CD4-positive, alpha-beta T cell (primary cell): ENCODE results near the gene VASP. TPM values are rescaled to one million over a fixed set of nuclear protein-coding genes. Genes with fewer than 3 reads are reported as not detected.
A peak's percentile ranks its signal among the peaks of the same experiment; 100 is the strongest.

Source experiments
- ATAC-seq: fragments of 200-7000 bp; cut with Tn5 transposase; one replicate; pipeline ENCODE4 v1.10.0; 2022; ENCODE audit warnings: mild to moderate bottlenecking; ENCODE audit not compliant: poor library complexity
- CTCF ChIA-PET: fragments of 350-600 bp; sonication (Branson Sonifier 250); formaldehyde crosslinking; loops from one replicate; lab custom pipeline; 2021; ENCODE audit warnings: antibody characterized with exemption, inconsistent platforms; lab: Charles Lee
- POLR2A ChIA-PET: fragments of 350-600 bp; sonication (Branson Sonifier 250); formaldehyde crosslinking; loops from one replicate; lab custom pipeline; 2021; ENCODE audit warnings: antibody characterized with exemption, inconsistent platforms; lab: Charles Lee
- DNase-seq, 14 experiments: peaks; one replicate each; pipeline ENCODE4 v3.0.0-alpha.2; 2013 to 2020; ENCODE audit warnings: mixed read lengths in 2 of 14
- H3K27ac ChIP-seq, 2 donors: one replicate each; pipeline versions ENCODE4 v1.5.1 to v1.7.0; 2013; ENCODE audit warnings: low read length in 2 of 2, low read depth in 1 of 2, mild to moderate bottlenecking in 1 of 2
- H3K27me3 ChIP-seq, 2 experiments: 1 replicate in 1 of 2; 2 replicates in 1 of 2; pipeline versions ENCODE4 v1.6.1 to v1.7.0; 2013; ENCODE audit warnings: low read length in 2 of 2, control low read depth in 1 of 2, mild to moderate bottlenecking in 1 of 2, moderate library complexity in 1 of 2; ENCODE audit not compliant: insufficient read depth in 2 of 2, control insufficient read depth in 1 of 2
- H3K36me3 ChIP-seq: one replicate; pipeline ENCODE4 v1.6.1; 2013; ENCODE audit warnings: low read length, control low read depth; ENCODE audit not compliant: insufficient read depth
- H3K4me1 ChIP-seq: one replicate; pipeline ENCODE4 v1.6.1; 2013; ENCODE audit warnings: low read length, control low read depth; ENCODE audit not compliant: insufficient read depth
- H3K4me3 ChIP-seq: one replicate; pipeline ENCODE4 v1.5.1; 2013; ENCODE audit warnings: mild to moderate bottlenecking, low read length, moderate library complexity
- H3K9me3 ChIP-seq, 2 experiments: 1 replicate in 1 of 2; 2 replicates in 1 of 2; pipeline versions ENCODE4 v1.6.1 to v1.7.0; 2013; ENCODE audit warnings: low read length in 2 of 2, mild to moderate bottlenecking in 2 of 2, control low read depth in 1 of 2, moderate library complexity in 1 of 2; ENCODE audit not compliant: control insufficient read depth in 1 of 2, insufficient read depth in 1 of 2
- H3K27ac Mint-ChIP-seq: one replicate; pipeline ENCODE4 v1.8.0; 2020; ENCODE audit warnings: mixed read lengths
- H3K27me3 Mint-ChIP-seq: one replicate; pipeline ENCODE4 v1.8.0; 2021; ENCODE audit warnings: mixed read lengths
- H3K36me3 Mint-ChIP-seq: one replicate; pipeline ENCODE4 v1.8.0; 2021; ENCODE audit warnings: low read depth, mixed read lengths
- H3K4me1 Mint-ChIP-seq: one replicate; pipeline ENCODE4 v1.8.0; 2021; ENCODE audit warnings: low read depth, mixed read lengths
- H3K4me3 Mint-ChIP-seq: one replicate; pipeline ENCODE4 v1.8.0; 2020; ENCODE audit warnings: mild to moderate bottlenecking, mixed read lengths
- H3K9me3 Mint-ChIP-seq: one replicate; pipeline ENCODE4 v1.8.0; 2020; ENCODE audit warnings: mixed read lengths
- intact Hi-C, 2 experiments: fragments of 100-400 bp; cut with DNase I in 1 of 2; cut with micrococcal nuclease in 1 of 2; formaldehyde crosslinking; loops; one replicate each; pipeline versions ENCODE4 v1.15.1 to v1.9.0; 2023 to 2025; cut with DNase I, micrococcal nuclease
- polyA plus RNA-seq, 2 donors: library from polyadenylated mRNA; unstranded; fragments of 120-200 nt; gene quantifications; one replicate each; pipeline ENCODE4 v1.2.1, GENCODE V29; 2013
- total RNA-seq, 174 experiments: library from RNA in 2 of 174; stranded (reverse) in 2 of 174; gene quantifications; one replicate each; pipeline ENCODE4 v1.2.3 and lab custom pipeline; 2021 to 2026
- TF ChIP-seq, protein P1 (sequence below): fragments of 200-600 bp; IDR thresholded peaks from one replicate; pipeline ENCODE4 v1.8.0; 2022; ENCODE audit warnings: antibody characterized with exemption, mild to moderate bottlenecking

VASP gene
- total RNA-seq (10 to 100 TPM; 49.9 to 55.5 TPM), total RNA-seq (lab: John Stamatoyannopoulos, UW) (55.8 to 226 (median 96.0) reads per million in 172 experiments)
- 102 TPM for polyA plus RNA-seq (2013, experiment 1 of 2)
- polyA plus RNA-seq (2013, experiment 2 of 2), result 87.9 TPM

GRCh38 chr19:45506989-45507871 is at the start of gene VASP:
Gene VASP (plus strand): TSS chr19:45507479. CDS start chr19:45507772, 293 bp downstream.
- no peaks in the 10 kb centered on the region for H3K9me3 ChIP-seq
- peaks cover 50% of the 10 kb centered on the region for H3K4me1 ChIP-seq
- intact Hi-C loops, result loop anchor here (1.0 to 5.0 kb wide), 9 partner anchors 10 to 210 kb away; partner anchors contain the start of genes OPA3 (in 1 of the 2), QPCTL (in 1 of the 2), RTN2 (in 1 of the 2) and SNRPD2 (in 1 of the 2)
- no peaks in the 10 kb centered on the region for H3K27me3 Mint-ChIP-seq
- H3K36me3 ChIP-seq, result peaks cover 4% of the 10 kb centered on the region
- ChIA-PET CTCF (interaction anchor here (1.2 to 2.7 kb wide), 7 partner anchors 21 to 184 kb away, joined by 3 to 11 read pairs (median 8); partner anchors contain the start of gene SNRPD2), POLR2A (interaction anchor here (1.0 to 1.5 kb wide), 2 partner anchors 9 to 135 kb away, joined by 3 read pairs; partner anchors contain the start of gene PPM1N)
- H3K27ac Mint-ChIP-seq, result peak within 1 kb of the TSS; percentile 99
- H3K4me1 Mint-ChIP-seq, result peaks cover 53% of the 10 kb centered on the region
- H3K27me3 ChIP-seq, result no peaks in the 10 kb centered on the region
- peak within 1 kb of the TSS; percentile 94 to 95 for H3K27ac ChIP-seq
- peak; percentile 86 to 96 (median 90) for DNase-seq
- no peaks in the 10 kb centered on the region for H3K9me3 Mint-ChIP-seq
- TF ChIP-seq, protein P1, sequence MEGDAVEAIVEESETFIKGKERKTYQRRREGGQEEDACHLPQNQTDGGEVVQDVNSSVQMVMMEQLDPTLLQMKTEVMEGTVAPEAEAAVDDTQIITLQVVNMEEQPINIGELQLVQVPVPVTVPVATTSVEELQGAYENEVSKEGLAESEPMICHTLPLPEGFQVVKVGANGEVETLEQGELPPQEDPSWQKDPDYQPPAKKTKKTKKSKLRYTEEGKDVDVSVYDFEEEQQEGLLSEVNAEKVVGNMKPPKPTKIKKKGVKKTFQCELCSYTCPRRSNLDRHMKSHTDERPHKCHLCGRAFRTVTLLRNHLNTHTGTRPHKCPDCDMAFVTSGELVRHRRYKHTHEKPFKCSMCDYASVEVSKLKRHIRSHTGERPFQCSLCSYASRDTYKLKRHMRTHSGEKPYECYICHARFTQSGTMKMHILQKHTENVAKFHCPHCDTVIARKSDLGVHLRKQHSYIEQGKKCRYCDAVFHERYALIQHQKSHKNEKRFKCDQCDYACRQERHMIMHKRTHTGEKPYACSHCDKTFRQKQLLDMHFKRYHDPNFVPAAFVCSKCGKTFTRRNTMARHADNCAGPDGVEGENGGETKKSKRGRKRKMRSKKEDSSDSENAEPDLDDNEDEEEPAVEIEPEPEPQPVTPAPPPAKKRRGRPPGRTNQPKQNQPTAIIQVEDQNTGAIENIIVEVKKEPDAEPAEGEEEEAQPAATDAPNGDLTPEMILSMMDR, result no peak
- H3K4me3 Mint-ChIP-seq, result peak within 1 kb of the TSS; percentile 99
- peak; percentile 65 for ATAC-seq
- H3K36me3 Mint-ChIP-seq, result peaks cover 12% of the 10 kb centered on the region
- H3K4me3 ChIP-seq, result peak within 1 kb of the TSS; percentile 89

- H3K4me3 Mint-ChIP-seq, result no peak overlapping the region
- Histone ChIP-seq H3K4me3 (no peak overlapping the region), H3K9me3 (no peaks in the 10 kb centered on the region), H3K27ac (no peak overlapping the region), H3K27me3 (peaks cover 0 to 2% of the 10 kb centered on the region in 2 experiments), H3K36me3 (no peaks in the 10 kb centered on the region), H3K4me1 (peaks cover 23% of the 10 kb centered on the region)
- intact Hi-C loops, result no loop called here
- POLR2A ChIA-PET, result no interaction called here
- no peaks in the 10 kb centered on the region for H3K36me3 Mint-ChIP-seq
- H3K27ac Mint-ChIP-seq, result no peak overlapping the region
- H3K27me3 Mint-ChIP-seq, result no peaks in the 10 kb centered on the region
- ATAC-seq (no peak), DNase-seq (no peak)
- peaks cover 20% of the 10 kb centered on the region for H3K4me1 Mint-ChIP-seq
- CTCF ChIA-PET, result interaction anchor here (1.6 kb wide), 1 partner anchor 10 kb away, joined by 6 read pairs; the partner anchor contains the start of gene FOSB
- no peaks in the 10 kb centered on the region for H3K9me3 Mint-ChIP-seq
- TF ChIP-seq, protein P1, result no peak
These were observed 49.5 kb upstream of the VASP start for GRCh38 chr19:45457776-45458175.

DNA sequence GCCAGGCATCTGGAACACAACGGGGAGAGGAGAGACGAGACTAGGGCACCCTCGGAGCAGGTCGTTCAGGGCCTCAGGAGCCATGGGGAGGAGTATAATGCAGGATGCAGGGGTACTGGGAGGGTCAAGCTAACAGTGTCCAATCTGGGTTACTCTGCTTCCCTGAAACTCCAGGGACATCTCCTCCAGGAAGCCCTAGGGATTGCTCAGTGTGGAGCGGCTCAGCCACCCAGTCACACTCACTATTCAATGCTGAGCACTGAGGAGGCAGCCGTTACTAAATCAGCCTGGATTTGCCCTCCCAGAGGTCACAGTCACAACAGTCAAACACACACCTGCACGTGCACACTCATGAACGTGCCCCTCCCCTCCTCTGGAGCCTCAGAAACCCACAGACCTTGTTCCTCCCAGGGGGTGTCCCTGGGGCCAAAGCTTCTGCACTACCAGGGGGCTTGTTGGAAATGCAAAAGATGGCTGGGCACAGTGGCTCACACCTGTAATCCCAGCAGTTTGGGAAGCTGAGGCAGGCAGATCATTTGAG is 46.4 kb upstream of the VASP start:
- Mint-ChIP-seq H3K4me3 (no peak overlapping the region), H3K27me3 (no peaks in the 10 kb centered on the region), H3K9me3 (no peaks in the 10 kb centered on the region), H3K27ac (no peak overlapping the region), H3K36me3 (no peaks in the 10 kb centered on the region), H3K4me1 (peaks cover 7% of the 10 kb centered on the region)
- no peaks in the 10 kb centered on the region for H3K9me3 ChIP-seq
- ATAC-seq (no peak), DNase-seq (no peak)
- TF ChIP-seq, protein P1, result no peak
- peaks cover 0 to 1% of the 10 kb centered on the region in 2 experiments for H3K27me3 ChIP-seq
- peaks cover 11% of the 10 kb centered on the region for H3K4me1 ChIP-seq
- H3K36me3 ChIP-seq, result no peaks in the 10 kb centered on the region
- no peak overlapping the region for H3K4me3 ChIP-seq
- H3K27ac ChIP-seq, result no peak overlapping the region
- intact Hi-C loops, result no loop called here
- POLR2A ChIA-PET, result no interaction called here
- CTCF ChIA-PET, result interaction anchor here (3.9 kb wide), 1 partner anchor 21 kb away, joined by 19 read pairs; no protein-coding TSS in a partner anchor
